ENCODE data around the gene PCDHA9. TPM values are rescaled to one million over a fixed set of nuclear protein-coding genes. Genes with fewer than 3 reads are reported as not detected.
A peak's percentile ranks its signal among the peaks of the same experiment; 100 is the strongest.

PCDHA9 gene
- total and polyA plus RNA-seq, 4 donors = under 0.01 TPM; not detected in 3

- TF ChIP-seq NR2F2 (IDR thresholded peaks at IDR 0.05) = no peak
- TF ChIP-seq, protein P1, sequence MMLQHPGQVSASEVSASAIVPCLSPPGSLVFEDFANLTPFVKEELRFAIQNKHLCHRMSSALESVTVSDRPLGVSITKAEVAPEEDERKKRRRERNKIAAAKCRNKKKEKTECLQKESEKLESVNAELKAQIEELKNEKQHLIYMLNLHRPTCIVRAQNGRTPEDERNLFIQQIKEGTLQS (IDR thresholded peaks at IDR 0.05) = no peak
- no peak for TF ChIP-seq HNF4A (conservative IDR thresholded peaks at IDR 0.05)
- TF ChIP-seq, protein P2, sequence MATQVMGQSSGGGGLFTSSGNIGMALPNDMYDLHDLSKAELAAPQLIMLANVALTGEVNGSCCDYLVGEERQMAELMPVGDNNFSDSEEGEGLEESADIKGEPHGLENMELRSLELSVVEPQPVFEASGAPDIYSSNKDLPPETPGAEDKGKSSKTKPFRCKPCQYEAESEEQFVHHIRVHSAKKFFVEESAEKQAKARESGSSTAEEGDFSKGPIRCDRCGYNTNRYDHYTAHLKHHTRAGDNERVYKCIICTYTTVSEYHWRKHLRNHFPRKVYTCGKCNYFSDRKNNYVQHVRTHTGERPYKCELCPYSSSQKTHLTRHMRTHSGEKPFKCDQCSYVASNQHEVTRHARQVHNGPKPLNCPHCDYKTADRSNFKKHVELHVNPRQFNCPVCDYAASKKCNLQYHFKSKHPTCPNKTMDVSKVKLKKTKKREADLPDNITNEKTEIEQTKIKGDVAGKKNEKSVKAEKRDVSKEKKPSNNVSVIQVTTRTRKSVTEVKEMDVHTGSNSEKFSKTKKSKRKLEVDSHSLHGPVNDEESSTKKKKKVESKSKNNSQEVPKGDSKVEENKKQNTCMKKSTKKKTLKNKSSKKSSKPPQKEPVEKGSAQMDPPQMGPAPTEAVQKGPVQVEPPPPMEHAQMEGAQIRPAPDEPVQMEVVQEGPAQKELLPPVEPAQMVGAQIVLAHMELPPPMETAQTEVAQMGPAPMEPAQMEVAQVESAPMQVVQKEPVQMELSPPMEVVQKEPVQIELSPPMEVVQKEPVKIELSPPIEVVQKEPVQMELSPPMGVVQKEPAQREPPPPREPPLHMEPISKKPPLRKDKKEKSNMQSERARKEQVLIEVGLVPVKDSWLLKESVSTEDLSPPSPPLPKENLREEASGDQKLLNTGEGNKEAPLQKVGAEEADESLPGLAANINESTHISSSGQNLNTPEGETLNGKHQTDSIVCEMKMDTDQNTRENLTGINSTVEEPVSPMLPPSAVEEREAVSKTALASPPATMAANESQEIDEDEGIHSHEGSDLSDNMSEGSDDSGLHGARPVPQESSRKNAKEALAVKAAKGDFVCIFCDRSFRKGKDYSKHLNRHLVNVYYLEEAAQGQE (IDR thresholded peaks at IDR 0.05) = no peak
- no peak for TF ChIP-seq EGR1 (IDR thresholded peaks at IDR 0.05; ENCODE audit: low read depth in 2 of 2)
- TF ChIP-seq YY1 (IDR thresholded peaks at IDR 0.05) = no peak
- no peak for TF ChIP-seq RAD21 (IDR thresholded peaks at IDR 0.05)
- no peak for TF ChIP-seq HNF4G (IDR thresholded peaks at IDR 0.05)
- no peak for TF ChIP-seq ZBTB33 (IDR thresholded peaks at IDR 0.05)
- TF ChIP-seq RXRA (IDR thresholded peaks at IDR 0.05) = no peak
- TF ChIP-seq JUND (IDR thresholded peaks at IDR 0.05) = no peak
- no peaks in the 10 kb centered on the region for H3K4me1 ChIP-seq (ENCODE audit: control insufficient read depth in 4 of 4, insufficient read depth in 4 of 4, low read length in 3 of 4)
- H3K27ac ChIP-seq (ENCODE audit: low read depth in 1 of 2, low read length in 2 of 2) = no peak overlapping the region
- H3K4me3 ChIP-seq (ENCODE audit: low read depth in 1 of 3, low read length in 3 of 3) = no peak overlapping the region
- H3K36me3 ChIP-seq (ENCODE audit: control insufficient read depth in 4 of 4, insufficient read depth in 3 of 4, low read depth in 1 of 4, low read length in 3 of 4) = peaks cover 0 to 5% (median 0%) of the 10 kb centered on the region in 4 donors
- H3K27me3 ChIP-seq (ENCODE audit: control insufficient read depth in 4 of 4, insufficient read depth in 4 of 4, low read length in 3 of 4) = peaks cover 0 to 2% (median 0%) of the 10 kb centered on the region in 4 donors
- no peak for DNase-seq (ENCODE audit: low spot score)
- H3K9me3 ChIP-seq (ENCODE audit: control insufficient read depth in 4 of 4, low read length in 3 of 4) = peaks cover 18 to 43% (median 32%) of the 10 kb centered on the region in 4 donors
- WGBS = 39% methylated on average over 53 of the region's 53 CpGs
- H3K9ac ChIP-seq (ENCODE audit: low read depth in 1 of 2, low read length in 2 of 2) = no peak overlapping the region
These were observed 45.4 kb upstream of the PCDHA9 start for GRCh38 chr5:140802781-140803271.

GRCh38 chr5:140806834-140807775, 41.1 kb upstream of the PCDHA9 start, which contains the start of gene PCDHA4:
TSS of gene PCDHA4 (plus strand) at chr5:140807068.
- Histone ChIP-seq H3K27ac (ENCODE audit: low read depth in 1 of 2, low read length in 2 of 2) (no peak within 1 kb of the TSS), H3K9me3 (ENCODE audit: control insufficient read depth in 4 of 4, low read length in 3 of 4) (peaks cover 29 to 51% (median 36%) of the 10 kb centered on the region in 4 donors), H3K27me3 (ENCODE audit: control insufficient read depth in 4 of 4, insufficient read depth in 4 of 4, low read length in 3 of 4) (peaks cover 0 to 2% (median 0%) of the 10 kb centered on the region in 4 donors), H3K4me1 (ENCODE audit: control insufficient read depth in 4 of 4, insufficient read depth in 4 of 4, low read length in 3 of 4) (no peaks in the 10 kb centered on the region), H3K36me3 (ENCODE audit: control insufficient read depth in 4 of 4, insufficient read depth in 3 of 4, low read depth in 1 of 4, low read length in 3 of 4) (no peaks in the 10 kb centered on the region), H3K4me3 (ENCODE audit: low read depth in 1 of 3, low read length in 3 of 3) (peak within 1 kb of the TSS in 2 of 3 donors; percentile 7 to 8), H3K9ac (ENCODE audit: low read depth in 1 of 2, low read length in 2 of 2) (no peak within 1 kb of the TSS)
- DNase-seq (ENCODE audit: low spot score) = no peak
- WGBS = 23% methylated on average over 47 of the region's 47 CpGs
- TF ChIP-seq YY1 (IDR thresholded peaks at IDR 0.05) (no peak), ZBTB33 (IDR thresholded peaks at IDR 0.05) (no peak), FOXA1 (IDR thresholded peaks at IDR 0.05) (no peak), JUND (IDR thresholded peaks at IDR 0.05) (no peak), CTCF (IDR thresholded peaks at IDR 0.05; ENCODE audit: low read depth, low read length, missing input control) (no peak), NR2F2 (IDR thresholded peaks at IDR 0.05) (no peak), EGR1 (IDR thresholded peaks at IDR 0.05; ENCODE audit: low read depth in 2 of 2) (no peak), GABPA (IDR thresholded peaks at IDR 0.05 in 1 of 2, conservative IDR thresholded peaks at IDR 0.05 in 1 of 2) (no peak), FOXA2 (IDR thresholded peaks at IDR 0.05) (no peak)
- TF ChIP-seq, protein P1 (IDR thresholded peaks at IDR 0.05) = no peak
- TF ChIP-seq, protein P2 (IDR thresholded peaks at IDR 0.05) = no peak

All from liver (tissue), 9 donors.